Measurements from ENCODE around the gene KIR3DL2. TPM values are rescaled to one million over a fixed set of nuclear protein-coding genes. Genes with fewer than 3 reads are reported as not detected.
"Not testable (repeated sequence)": the region's sequence is repeated elsewhere in the genome, so short reads cannot be mapped to it uniquely, and the experiment has no call there.

Gene KIR3DL2
- total RNA-seq, 1 donor from 2014 or later, result not detected

- not testable (repeated sequence) for H3K36me3 Mint-ChIP-seq (ENCODE audit: low read depth, unreplicated experiment); H3K27me3 Mint-ChIP-seq (ENCODE audit: low read depth, unreplicated experiment); H3K27me3 ChIP-seq (ENCODE audit: insufficient read depth, low read length); H3K9ac ChIP-seq (ENCODE audit: low read length); H3K27ac Mint-ChIP-seq (ENCODE audit: unreplicated experiment); H3K36me3 ChIP-seq (ENCODE audit: insufficient read depth, low read length); H2AFZ ChIP-seq (ENCODE audit: low read depth, low read length); H3K4me1 ChIP-seq (ENCODE audit: insufficient read depth, low read length); FAIRE-seq; H3K4me1 Mint-ChIP-seq (ENCODE audit: low read depth, unreplicated experiment); H4K20me1 ChIP-seq (ENCODE audit: insufficient read depth, low read length); H3K79me2 ChIP-seq (ENCODE audit: insufficient read depth, low read length); DNase-seq (ENCODE audit: low read depth); H3K27ac ChIP-seq (ENCODE audit: low read depth, low read length); H3K4me2 ChIP-seq (ENCODE audit: low read length); H3K4me3 ChIP-seq (ENCODE audit: insufficient read depth, low read depth, low read length); H3K4me3 Mint-ChIP-seq (ENCODE audit: unreplicated experiment); H3K9me3 ChIP-seq (ENCODE audit: insufficient read depth, low read depth, low read length)
- H3K9me3 Mint-ChIP-seq (ENCODE audit: unreplicated experiment), result peaks cover 33% of the 10 kb centered on the region
Observed at GRCh38 chr19:54832496-54832895, 17.7 kb upstream of the KIR3DL2 start, which contains the start of gene KIR2DS4. Gene KIR2DS4 (plus strand): TSS chr19:54832676.

- not testable (repeated sequence) for H3K4me3 ChIP-seq (ENCODE audit: insufficient read depth, low read depth, low read length); DNase-seq (ENCODE audit: low read depth); H3K9me3 ChIP-seq (ENCODE audit: insufficient read depth, low read depth, low read length); FAIRE-seq; H3K27me3 ChIP-seq (ENCODE audit: insufficient read depth, low read length); H3K4me2 ChIP-seq (ENCODE audit: low read length); H3K36me3 ChIP-seq (ENCODE audit: insufficient read depth, low read length); H3K36me3 Mint-ChIP-seq (ENCODE audit: low read depth, unreplicated experiment); H3K79me2 ChIP-seq (ENCODE audit: insufficient read depth, low read length); H3K27ac ChIP-seq (ENCODE audit: low read depth, low read length); H3K9ac ChIP-seq (ENCODE audit: low read length); H3K4me1 ChIP-seq (ENCODE audit: insufficient read depth, low read length); H2AFZ ChIP-seq (ENCODE audit: low read depth, low read length); H4K20me1 ChIP-seq (ENCODE audit: insufficient read depth, low read length); H3K27me3 Mint-ChIP-seq (ENCODE audit: low read depth, unreplicated experiment); H3K4me1 Mint-ChIP-seq (ENCODE audit: low read depth, unreplicated experiment); H3K27ac Mint-ChIP-seq (ENCODE audit: unreplicated experiment); H3K4me3 Mint-ChIP-seq (ENCODE audit: unreplicated experiment)
- peaks cover 19% of the 10 kb centered on the region for H3K9me3 Mint-ChIP-seq (ENCODE audit: unreplicated experiment)
Observed at GRCh38 chr19:54835126-54835525, 15.1 kb upstream of the KIR3DL2 start.

- not testable (repeated sequence) for H3K9me3 ChIP-seq (ENCODE audit: insufficient read depth, low read depth, low read length); H3K4me1 ChIP-seq (ENCODE audit: insufficient read depth, low read length); H3K79me2 ChIP-seq (ENCODE audit: insufficient read depth, low read length); DNase-seq (ENCODE audit: low read depth); H3K36me3 Mint-ChIP-seq (ENCODE audit: low read depth, unreplicated experiment); H3K9ac ChIP-seq (ENCODE audit: low read length); H3K4me1 Mint-ChIP-seq (ENCODE audit: low read depth, unreplicated experiment); H3K36me3 ChIP-seq (ENCODE audit: insufficient read depth, low read length); H3K27ac Mint-ChIP-seq (ENCODE audit: unreplicated experiment); H3K27me3 ChIP-seq (ENCODE audit: insufficient read depth, low read length); H3K4me3 ChIP-seq (ENCODE audit: insufficient read depth, low read depth, low read length); H3K4me2 ChIP-seq (ENCODE audit: low read length); H3K27me3 Mint-ChIP-seq (ENCODE audit: low read depth, unreplicated experiment); H3K27ac ChIP-seq (ENCODE audit: low read depth, low read length); H2AFZ ChIP-seq (ENCODE audit: low read depth, low read length); H3K4me3 Mint-ChIP-seq (ENCODE audit: unreplicated experiment); H4K20me1 ChIP-seq (ENCODE audit: insufficient read depth, low read length); FAIRE-seq
- H3K9me3 Mint-ChIP-seq (ENCODE audit: unreplicated experiment), result peaks cover 13% of the 10 kb centered on the region
Observed at GRCh38 chr19:54837522-54837921, 12.7 kb upstream of the KIR3DL2 start.

GRCh38 chr19:54843171-54843570, 7.1 kb upstream of the KIR3DL2 start:
- H3K36me3 Mint-ChIP-seq (ENCODE audit: low read depth, unreplicated experiment); H3K79me2 ChIP-seq (ENCODE audit: insufficient read depth, low read length); H3K9ac ChIP-seq (ENCODE audit: low read length): not testable (repeated sequence)

More at GRCh38 chr19:54843171-54843570, 7.1 kb upstream of the KIR3DL2 start:
- not testable (repeated sequence) for H3K36me3 ChIP-seq (ENCODE audit: insufficient read depth, low read length); H3K27ac ChIP-seq (ENCODE audit: low read depth, low read length); H4K20me1 ChIP-seq (ENCODE audit: insufficient read depth, low read length); H3K4me1 ChIP-seq (ENCODE audit: insufficient read depth, low read length); DNase-seq (ENCODE audit: low read depth); H3K4me3 ChIP-seq (ENCODE audit: insufficient read depth, low read depth, low read length); H3K4me1 Mint-ChIP-seq (ENCODE audit: low read depth, unreplicated experiment); H3K9me3 ChIP-seq (ENCODE audit: insufficient read depth, low read depth, low read length); H3K27me3 Mint-ChIP-seq (ENCODE audit: low read depth, unreplicated experiment); FAIRE-seq; H2AFZ ChIP-seq (ENCODE audit: low read depth, low read length); H3K4me3 Mint-ChIP-seq (ENCODE audit: unreplicated experiment); H3K27ac Mint-ChIP-seq (ENCODE audit: unreplicated experiment); H3K27me3 ChIP-seq (ENCODE audit: insufficient read depth, low read length); H3K4me2 ChIP-seq (ENCODE audit: low read length)
- peaks cover 18% of the 10 kb centered on the region for H3K9me3 Mint-ChIP-seq (ENCODE audit: unreplicated experiment)
